DOHH2 (cell line): ENCODE data around the gene CLIP2.

Experiments used
- H3F3A ChIP-seq: fragments of 200-600 bp; sonication (generic), shearing (Covaris generic); 2 replicates; pipeline ENCODE4 v1.6.0; 2016; ENCODE audit warnings: antibody characterized with exemption, mild to moderate bottlenecking; ENCODE audit not compliant: control insufficient read depth, insufficient read depth
- H3K27ac ChIP-seq: fragments of 200-600 bp; sonication (generic); 2 replicates; pipeline ENCODE4 v1.5.1; 2014; ENCODE audit warnings: low read depth, mild to moderate bottlenecking, low read length, moderate library complexity
- H3K27me3 ChIP-seq: fragments of 200-600 bp; sonication (generic); 2 replicates; pipeline ENCODE4 v1.6.1; 2014; ENCODE audit warnings: mild to moderate bottlenecking, low read length, mixed read lengths; ENCODE audit not compliant: control insufficient read depth
- H3K36me3 ChIP-seq: fragments of 200-600 bp; sonication (generic); 2 replicates; pipeline ENCODE4 v1.6.1; 2014; ENCODE audit warnings: mild to moderate bottlenecking, low read length, moderate library complexity, mixed read lengths; ENCODE audit not compliant: control insufficient read depth
- H3K4me1 ChIP-seq: fragments of 200-600 bp; sonication (generic); 2 replicates; pipeline ENCODE4 v1.6.1; 2014; ENCODE audit warnings: mild to moderate bottlenecking, low read length, mixed read lengths; ENCODE audit not compliant: control insufficient read depth
- H3K4me2 ChIP-seq: fragments of 200-600 bp; sonication (generic); 2 replicates; pipeline ENCODE4 v1.6.0; 2014; ENCODE audit warnings: mild to moderate bottlenecking, low read length, moderate library complexity
- H3K4me3 ChIP-seq: fragments of 200-600 bp; sonication (generic); 2 replicates; pipeline ENCODE4 v1.5.1; 2014; ENCODE audit warnings: mild to moderate bottlenecking, low read length, mixed read lengths
- H3K79me2 ChIP-seq: fragments of 200-600 bp; sonication (generic); 2 replicates; pipeline ENCODE4 v1.6.1; 2014; ENCODE audit warnings: mild to moderate bottlenecking, low read length, mixed read lengths; ENCODE audit not compliant: control insufficient read depth
- H3K9me2 ChIP-seq: fragments of 200-600 bp; sonication (generic); replicated peaks from 2 replicates; pipeline ENCODE4 v1.6.1; 2014; ENCODE audit warnings: mild to moderate bottlenecking, low read length, mixed read lengths; ENCODE audit not compliant: control insufficient read depth
- H3K9me3 ChIP-seq: fragments of 200-600 bp; sonication (generic); 2 replicates; pipeline ENCODE4 v1.6.1; 2014; ENCODE audit warnings: antibody characterized with exemption, low read length, mixed read lengths; ENCODE audit not compliant: control insufficient read depth, insufficient read depth
- H4K20me1 ChIP-seq: fragments of 200-600 bp; sonication (generic); 2 replicates; pipeline ENCODE4 v1.6.0; 2014; ENCODE audit warnings: low read depth, mild to moderate bottlenecking, antibody characterized with exemption, low read length, moderate library complexity; ENCODE audit not compliant: control insufficient read depth, insufficient read depth
- CTCF ChIP-seq: fragments of 200-600 bp; sonication (generic); IDR thresholded peaks from one replicate; pipeline ENCODE4 v1.5.1; 2014; ENCODE audit warnings: antibody characterized with exemption, mild to moderate bottlenecking, low read depth, low read length; ENCODE audit not compliant: poor library complexity, severe bottlenecking
- EZH2phosphoT487 ChIP-seq: fragments of 200-600 bp; sonication (generic); IDR thresholded peaks from 2 replicates; pipeline ENCODE4 v1.6.1; 2017; ENCODE audit warnings: borderline replicate concordance, mild to moderate bottlenecking, antibody characterized with exemption, low read length, moderate library complexity, mixed read lengths

The CLIP2 gene

GRCh38 chr7:74344132-74344496 lies 54.9 kb downstream of the CLIP2 start:
- Histone ChIP-seq H3K4me3 (no peak overlapping the region), H3K27me3 (no peaks in the 10 kb centered on the region), H4K20me1 (no peaks in the 10 kb centered on the region), H3K4me1 (peaks cover 17% of the 10 kb centered on the region), H3F3A (no peaks in the 10 kb centered on the region), H3K9me3 (no peaks in the 10 kb centered on the region), H3K79me2 (no peaks in the 10 kb centered on the region), H3K36me3 (no peaks in the 10 kb centered on the region), H3K4me2 (no peak overlapping the region), H3K27ac (no peak overlapping the region), H3K9me2 (no peaks in the 10 kb centered on the region)
- TF ChIP-seq CTCF = no peak
- no peak for TF ChIP-seq EZH2phosphoT487

- Histone ChIP-seq H3K79me2 (no peaks in the 10 kb centered on the region), H3K36me3 (no peaks in the 10 kb centered on the region), H3K9me3 (no peaks in the 10 kb centered on the region), H3F3A (no peaks in the 10 kb centered on the region), H3K4me1 (peaks cover 17% of the 10 kb centered on the region), H3K4me2 (no peak overlapping the region), H3K27ac (no peak overlapping the region), H4K20me1 (no peaks in the 10 kb centered on the region), H3K4me3 (no peak overlapping the region), H3K27me3 (no peaks in the 10 kb centered on the region), H3K9me2 (no peaks in the 10 kb centered on the region)
- no peak for TF ChIP-seq CTCF
- no peak for TF ChIP-seq EZH2phosphoT487
Observed at GRCh38 chr7:74344786-74345185, 55.6 kb downstream of the CLIP2 start.

GRCh38 chr7:74345970-74346369 lies 56.8 kb downstream of the CLIP2 start:
- no peaks in the 10 kb centered on the region for H3F3A ChIP-seq
- TF ChIP-seq CTCF = no peak
- TF ChIP-seq EZH2phosphoT487 = no peak
- H3K27me3 ChIP-seq = no peaks in the 10 kb centered on the region
- no peaks in the 10 kb centered on the region for H3K36me3 ChIP-seq
- no peak overlapping the region for H3K4me2 ChIP-seq
- no peaks in the 10 kb centered on the region for H3K9me3 ChIP-seq
- no peak overlapping the region for H3K4me3 ChIP-seq
- H3K27ac ChIP-seq = no peak overlapping the region
- H3K4me1 ChIP-seq = peaks cover 9% of the 10 kb centered on the region
- no peaks in the 10 kb centered on the region for H3K79me2 ChIP-seq
- H3K9me2 ChIP-seq = no peaks in the 10 kb centered on the region
- H4K20me1 ChIP-seq = no peaks in the 10 kb centered on the region

- Histone ChIP-seq H3K9me2 (no peaks in the 10 kb centered on the region), H3K36me3 (no peaks in the 10 kb centered on the region), H3K4me2 (no peak overlapping the region), H3K27ac (no peak overlapping the region), H4K20me1 (no peaks in the 10 kb centered on the region), H3K9me3 (no peaks in the 10 kb centered on the region), H3F3A (no peaks in the 10 kb centered on the region), H3K27me3 (no peaks in the 10 kb centered on the region), H3K4me1 (no peaks in the 10 kb centered on the region), H3K79me2 (no peaks in the 10 kb centered on the region), H3K4me3 (no peak overlapping the region)
- no peak for TF ChIP-seq EZH2phosphoT487
- no peak for TF ChIP-seq CTCF
Observed at GRCh38 chr7:74349621-74350020, 60.4 kb downstream of the CLIP2 start.
